GM13976 (cell line): ENCODE measurements around the gene IREB2.

ENCODE experiments used
- DNase-seq: peaks from one replicate; pipeline ENCODE4 v3.0.0; 2012; ENCODE audit warnings: low spot score
- in situ Hi-C: fragments of 300-500 bp; cut with MboI; formaldehyde crosslinking; loops from one replicate; pipeline ENCODE4 v1.12.0; 2022; ENCODE audit warnings: low sequenced_read_pairs, mixed read lengths, inconsistent platforms; ENCODE audit not compliant: unreplicated experiment
- TF ChIP-seq, protein P1 (sequence below): IDR thresholded peaks from 2 replicates; pipeline ENCODE4 v1.5.1; 2012; ENCODE audit warnings: borderline replicate concordance, mild to moderate bottlenecking; ENCODE audit not compliant: insufficient read depth; ENCODE audit errors: extremely low read depth, missing control alignments, control extremely low read depth

The IREB2 gene

GRCh38 chr15:78405336-78405924 lies 32.6 kb upstream of the IREB2 start:
- TF ChIP-seq, protein P1, sequence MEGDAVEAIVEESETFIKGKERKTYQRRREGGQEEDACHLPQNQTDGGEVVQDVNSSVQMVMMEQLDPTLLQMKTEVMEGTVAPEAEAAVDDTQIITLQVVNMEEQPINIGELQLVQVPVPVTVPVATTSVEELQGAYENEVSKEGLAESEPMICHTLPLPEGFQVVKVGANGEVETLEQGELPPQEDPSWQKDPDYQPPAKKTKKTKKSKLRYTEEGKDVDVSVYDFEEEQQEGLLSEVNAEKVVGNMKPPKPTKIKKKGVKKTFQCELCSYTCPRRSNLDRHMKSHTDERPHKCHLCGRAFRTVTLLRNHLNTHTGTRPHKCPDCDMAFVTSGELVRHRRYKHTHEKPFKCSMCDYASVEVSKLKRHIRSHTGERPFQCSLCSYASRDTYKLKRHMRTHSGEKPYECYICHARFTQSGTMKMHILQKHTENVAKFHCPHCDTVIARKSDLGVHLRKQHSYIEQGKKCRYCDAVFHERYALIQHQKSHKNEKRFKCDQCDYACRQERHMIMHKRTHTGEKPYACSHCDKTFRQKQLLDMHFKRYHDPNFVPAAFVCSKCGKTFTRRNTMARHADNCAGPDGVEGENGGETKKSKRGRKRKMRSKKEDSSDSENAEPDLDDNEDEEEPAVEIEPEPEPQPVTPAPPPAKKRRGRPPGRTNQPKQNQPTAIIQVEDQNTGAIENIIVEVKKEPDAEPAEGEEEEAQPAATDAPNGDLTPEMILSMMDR: no peak

DNA sequence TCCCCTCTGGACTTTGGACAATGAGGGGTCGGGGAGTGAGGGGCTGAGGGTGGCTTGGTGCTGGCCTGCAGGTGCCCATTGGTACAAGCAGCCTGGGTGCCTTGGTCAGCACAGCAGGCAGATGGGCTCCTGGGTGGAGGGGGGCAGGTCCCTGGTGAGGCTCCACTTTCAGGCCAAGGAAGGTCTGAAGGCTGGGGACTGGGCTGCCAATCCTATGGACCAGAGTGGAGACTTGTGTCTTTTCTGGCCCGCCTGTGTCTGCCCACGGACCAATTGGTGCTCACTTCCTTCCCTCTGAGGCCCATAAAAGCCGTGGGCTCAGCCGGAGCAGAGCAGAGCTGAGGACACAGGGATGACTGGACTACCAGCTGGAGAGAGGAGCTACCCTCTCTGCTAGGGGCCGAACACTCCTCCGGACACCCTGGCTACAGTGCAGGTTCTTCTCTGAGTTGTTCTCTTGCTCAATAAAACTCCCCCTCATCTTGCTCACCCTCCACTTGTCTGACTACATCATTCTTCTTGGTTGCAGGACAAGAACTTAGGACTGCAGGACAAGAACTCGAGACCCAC lies 31.9 kb upstream of the IREB2 start:
- TF ChIP-seq, protein P1: no peak
- in situ Hi-C loops: no loop called here
- no peak for DNase-seq

More at GRCh38 chr15:78405336-78405924, 32.6 kb upstream of the IREB2 start:
- DNase-seq: no peak
- in situ Hi-C loops: no loop called here

- in situ Hi-C loops: no loop called here
- no peak for DNase-seq
- TF ChIP-seq, protein P1: no peak
These were observed 30.2 kb upstream of the IREB2 start for GRCh38 chr15:78407608-78408354.

- in situ Hi-C loops: no loop called here
- TF ChIP-seq, protein P1: no peak
- DNase-seq: no peak
These were observed 29.7 kb upstream of the IREB2 start for GRCh38 chr15:78408355-78408640.

DNA sequence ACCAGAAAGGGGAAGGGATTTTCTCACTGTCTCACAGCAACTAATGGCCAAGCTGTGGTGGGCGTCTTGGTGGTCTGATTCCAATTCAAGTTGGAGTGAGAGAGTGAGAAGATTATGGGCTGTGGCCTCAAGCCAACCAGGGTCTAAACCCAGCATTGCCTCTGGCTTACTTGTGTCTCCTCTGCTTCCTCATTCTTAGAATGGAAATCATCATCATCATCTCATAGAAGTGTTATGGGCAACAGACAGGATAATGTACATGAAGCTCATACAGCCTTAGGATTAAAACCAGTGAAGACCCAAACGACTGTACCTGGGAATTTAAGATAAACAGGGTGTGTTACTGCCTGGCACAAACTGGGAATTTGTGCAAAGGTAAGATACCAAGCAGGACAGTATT lies 29.1 kb upstream of the IREB2 start:
- DNase-seq: no peak
- in situ Hi-C loops: no loop called here
- TF ChIP-seq, protein P1: no peak

DNA sequence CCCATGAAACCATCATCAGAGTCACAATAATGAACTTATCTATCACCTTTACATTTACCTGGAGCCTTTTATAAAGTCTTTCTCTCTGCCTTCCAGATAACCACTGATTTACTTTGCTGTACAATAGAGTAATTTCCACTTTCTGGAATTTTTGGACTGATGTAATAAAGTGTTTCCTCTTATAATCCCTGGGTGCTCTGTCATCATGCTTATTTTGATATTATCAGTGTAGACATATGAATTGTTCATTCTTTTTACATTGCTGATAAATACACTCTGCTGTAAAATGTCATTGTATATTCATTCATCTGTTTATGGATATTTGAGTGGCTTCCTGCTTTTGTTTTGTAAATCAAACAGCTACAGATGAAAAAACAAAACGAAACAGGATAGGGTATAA lies 27.0 kb upstream of the IREB2 start:
- TF ChIP-seq, protein P1: no peak
- DNase-seq: no peak
- in situ Hi-C loops: no loop called here
